ENCODE data around the gene KRTAP12-1. TPM values are rescaled to one million over a fixed set of nuclear protein-coding genes. Genes with fewer than 3 reads are reported as not detected.
"Not testable (repeated sequence)": the region's sequence is repeated elsewhere in the genome, so short reads cannot be mapped to it uniquely, and the experiment has no call there.

Gene KRTAP12-1
- total RNA-seq, 1 donor from 2014 or later, result not detected

GRCh38 chr21:44664691-44665090 is 17.3 kb downstream of the KRTAP12-1 start:
- no peaks in the 10 kb centered on the region for H3K36me3 ChIP-seq (ENCODE audit: control insufficient read depth, insufficient read depth, low read length)
- TF ChIP-seq CTCF (IDR thresholded peaks at IDR 0.05; ENCODE audit: insufficient read depth, low read length, severe bottlenecking), result no peak
- no peak overlapping the region for H3K4me3 ChIP-seq (ENCODE audit: low read depth, low read length)
- no peak for DNase-seq (ENCODE audit: low read depth)
- H3K27me3 ChIP-seq (ENCODE audit: control insufficient read depth, insufficient read depth, low read length), result no peaks in the 10 kb centered on the region
- FAIRE-seq, result no peak

DNA sequence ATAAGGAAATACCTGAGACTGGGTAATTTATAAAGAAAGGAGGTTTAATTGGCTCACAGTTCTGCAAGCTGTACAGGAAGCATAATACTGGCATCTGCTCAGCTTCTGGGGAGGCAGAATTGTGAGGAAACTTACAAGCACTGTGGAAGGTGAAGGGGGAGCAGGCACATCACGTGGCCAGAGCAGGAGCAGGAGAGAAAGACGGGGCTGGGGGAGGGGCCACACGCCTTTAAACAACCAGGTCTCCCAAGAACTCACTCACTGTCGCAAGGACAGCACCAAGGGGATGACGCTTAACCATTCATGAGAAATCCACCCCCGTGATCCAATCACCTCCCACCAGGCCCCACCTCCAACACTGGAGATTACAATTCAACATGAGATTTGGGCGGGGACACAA is 20.4 kb downstream of the KRTAP12-1 start:
- not testable (repeated sequence) for DNase-seq (ENCODE audit: low read depth); H3K4me3 ChIP-seq (ENCODE audit: low read depth, low read length); FAIRE-seq; H3K27me3 ChIP-seq (ENCODE audit: control insufficient read depth, insufficient read depth, low read length); H3K36me3 ChIP-seq (ENCODE audit: control insufficient read depth, insufficient read depth, low read length)

- Histone ChIP-seq H3K36me3 (ENCODE audit: control insufficient read depth, insufficient read depth, low read length) (no peaks in the 10 kb centered on the region), H3K27me3 (ENCODE audit: control insufficient read depth, insufficient read depth, low read length) (no peaks in the 10 kb centered on the region), H3K4me3 (ENCODE audit: low read depth, low read length) (no peak overlapping the region)
- no peak for TF ChIP-seq CTCF (IDR thresholded peaks at IDR 0.05; ENCODE audit: insufficient read depth, low read length, severe bottlenecking)
- no peak for FAIRE-seq
- DNase-seq (ENCODE audit: low read depth), result no peak
Measured at GRCh38 chr21:44658913-44659595, 22.9 kb downstream of the KRTAP12-1 start.

GRCh38 chr21:44658541-44658910 is 23.4 kb downstream of the KRTAP12-1 start:
- DNase-seq (ENCODE audit: low read depth), result no peak
- Histone ChIP-seq H3K36me3 (ENCODE audit: control insufficient read depth, insufficient read depth, low read length) (no peaks in the 10 kb centered on the region), H3K27me3 (ENCODE audit: control insufficient read depth, insufficient read depth, low read length) (no peaks in the 10 kb centered on the region), H3K4me3 (ENCODE audit: low read depth, low read length) (no peak overlapping the region)
- FAIRE-seq, result no peak
- no peak for TF ChIP-seq CTCF (IDR thresholded peaks at IDR 0.05; ENCODE audit: insufficient read depth, low read length, severe bottlenecking)

DNA sequence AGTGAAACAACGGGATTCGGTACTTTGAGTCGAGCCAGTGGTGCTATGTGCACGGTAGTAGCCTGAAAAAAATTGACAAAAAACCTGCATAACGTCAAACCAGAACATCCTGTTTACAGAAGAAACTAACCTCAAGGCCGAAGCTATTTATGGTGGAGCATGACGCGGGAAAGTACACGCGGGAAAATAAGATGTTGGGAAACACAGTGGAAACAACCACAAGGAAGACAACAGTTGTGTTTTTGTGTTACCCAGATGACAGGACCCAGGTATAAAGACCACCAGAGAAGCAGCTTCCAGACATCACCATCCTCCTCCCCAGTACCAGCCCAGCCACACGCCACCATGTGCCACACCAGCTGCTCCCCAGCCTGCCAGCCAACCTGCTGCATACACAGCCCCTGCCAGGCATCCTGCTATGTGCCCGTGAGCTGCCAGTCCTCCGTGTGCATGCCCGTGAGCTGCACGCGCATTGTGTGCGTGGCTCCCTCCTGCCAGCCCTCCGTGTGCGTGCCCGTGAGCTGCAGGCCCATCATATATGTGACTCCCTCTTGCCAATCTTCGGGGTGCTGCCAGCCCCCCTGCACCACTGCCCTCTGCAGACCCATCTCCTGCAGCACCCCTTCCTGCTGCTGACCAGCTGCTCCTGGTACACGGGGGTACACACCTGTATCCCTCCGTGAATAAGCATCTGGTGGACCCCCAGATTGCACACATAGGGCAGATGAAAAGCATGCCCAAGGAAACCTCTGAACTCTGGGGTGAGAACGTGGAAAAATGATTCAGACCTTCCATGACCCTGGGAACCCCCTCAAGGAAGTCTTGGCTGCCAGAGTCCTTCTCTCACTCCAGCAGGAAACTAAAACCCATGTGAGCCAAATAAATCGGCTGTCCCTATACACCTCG is 24.1 kb downstream of the KRTAP12-1 start, which contains the start of gene KRTAP12-3:
Gene KRTAP12-3 (plus strand): TSS at position 298 of the 906 bp plus-strand sequence. CDS start 48 bp downstream, at position 346.
- FAIRE-seq (peak; percentile 68), DNase-seq (ENCODE audit: low read depth) (no peak)
- Histone ChIP-seq H3K4me3 (ENCODE audit: low read depth, low read length) (no peak within 1 kb of the TSS), H3K27me3 (ENCODE audit: control insufficient read depth, insufficient read depth, low read length) (no peaks in the 10 kb centered on the region), H3K36me3 (ENCODE audit: control insufficient read depth, insufficient read depth, low read length) (no peaks in the 10 kb centered on the region)
- no peak for TF ChIP-seq CTCF (IDR thresholded peaks at IDR 0.05; ENCODE audit: insufficient read depth, low read length, severe bottlenecking)

DNA sequence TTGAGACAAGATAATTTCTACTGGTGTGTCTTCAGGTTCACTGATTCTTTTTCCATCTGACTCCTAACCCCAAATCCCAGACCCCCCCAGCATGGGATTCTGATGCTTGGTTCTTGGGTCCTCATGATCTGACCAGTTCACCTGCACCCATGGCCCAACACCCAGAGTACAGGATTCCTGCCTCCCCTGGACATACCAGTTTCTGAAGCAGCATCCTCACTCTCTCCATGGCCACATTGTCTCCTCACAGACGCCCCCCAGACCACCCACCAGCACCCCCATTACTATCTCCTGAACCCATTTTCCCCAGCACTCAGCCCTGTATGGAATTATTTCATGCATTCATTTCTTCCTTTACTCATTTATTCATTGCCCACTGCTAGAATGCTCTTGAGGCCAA is 25.1 kb downstream of the KRTAP12-1 start:
- no peak overlapping the region for H3K4me3 ChIP-seq (ENCODE audit: low read depth, low read length)
- FAIRE-seq (no peak), DNase-seq (ENCODE audit: low read depth) (no peak)
- TF ChIP-seq CTCF (IDR thresholded peaks at IDR 0.05; ENCODE audit: insufficient read depth, low read length, severe bottlenecking), result no peak
- no peaks in the 10 kb centered on the region for H3K36me3 ChIP-seq (ENCODE audit: control insufficient read depth, insufficient read depth, low read length)
- H3K27me3 ChIP-seq (ENCODE audit: control insufficient read depth, insufficient read depth, low read length), result no peaks in the 10 kb centered on the region

Data from bronchial epithelial cell (primary cell).